ENCODE data around the gene CXCL16.

- TF ChIP-seq, protein P1, sequence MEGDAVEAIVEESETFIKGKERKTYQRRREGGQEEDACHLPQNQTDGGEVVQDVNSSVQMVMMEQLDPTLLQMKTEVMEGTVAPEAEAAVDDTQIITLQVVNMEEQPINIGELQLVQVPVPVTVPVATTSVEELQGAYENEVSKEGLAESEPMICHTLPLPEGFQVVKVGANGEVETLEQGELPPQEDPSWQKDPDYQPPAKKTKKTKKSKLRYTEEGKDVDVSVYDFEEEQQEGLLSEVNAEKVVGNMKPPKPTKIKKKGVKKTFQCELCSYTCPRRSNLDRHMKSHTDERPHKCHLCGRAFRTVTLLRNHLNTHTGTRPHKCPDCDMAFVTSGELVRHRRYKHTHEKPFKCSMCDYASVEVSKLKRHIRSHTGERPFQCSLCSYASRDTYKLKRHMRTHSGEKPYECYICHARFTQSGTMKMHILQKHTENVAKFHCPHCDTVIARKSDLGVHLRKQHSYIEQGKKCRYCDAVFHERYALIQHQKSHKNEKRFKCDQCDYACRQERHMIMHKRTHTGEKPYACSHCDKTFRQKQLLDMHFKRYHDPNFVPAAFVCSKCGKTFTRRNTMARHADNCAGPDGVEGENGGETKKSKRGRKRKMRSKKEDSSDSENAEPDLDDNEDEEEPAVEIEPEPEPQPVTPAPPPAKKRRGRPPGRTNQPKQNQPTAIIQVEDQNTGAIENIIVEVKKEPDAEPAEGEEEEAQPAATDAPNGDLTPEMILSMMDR (IDR thresholded peaks at IDR 0.05): no peak
- TF ChIP-seq POLR2A (IDR thresholded peaks at IDR 0.05): no peak
Observed at GRCh38 chr17:4786516-4786915, 46.8 kb upstream of the CXCL16 start.

All from right lobe of liver (tissue), 4 donors.